Activated CD8-positive, alpha-beta T cell treated with anti-CD3 and anti-CD28 coated beads for 36 hours (primary cell): ENCODE measurements around the gene PCDHGC5. TPM values are rescaled to one million over a fixed set of nuclear protein-coding genes. Genes with fewer than 3 reads are reported as not detected.

Experiments
- ATAC-seq: fragments of 200-7000 bp; cut with Tn5 transposase; one replicate; pipeline ENCODE4 v1.10.0; 2021; ENCODE audit warnings: mild to moderate bottlenecking, moderate library complexity
- CTCF ChIA-PET: fragments of 350-600 bp; sonication (Branson Sonifier 250); formaldehyde crosslinking; loops from one replicate; lab custom pipeline; 2021; ENCODE audit warnings: antibody characterized with exemption; lab: Charles Lee
- POLR2A ChIA-PET: fragments of 350-600 bp; sonication (Branson Sonifier 250); formaldehyde crosslinking; loops from one replicate; lab custom pipeline; 2021; ENCODE audit warnings: antibody characterized with exemption; lab: Charles Lee
- DNase-seq: peaks from one replicate; pipeline ENCODE4 v3.0.0-alpha.2; 2020
- H3K27ac Mint-ChIP-seq: one replicate; pipeline ENCODE4 v1.8.0; 2021; ENCODE audit warnings: mild to moderate bottlenecking, mixed read lengths
- H3K27me3 Mint-ChIP-seq: one replicate; pipeline ENCODE4 v1.8.0; 2021; ENCODE audit warnings: mixed read lengths
- H3K36me3 Mint-ChIP-seq: one replicate; pipeline ENCODE4 v1.8.0; 2021; ENCODE audit warnings: low read depth, mixed read lengths
- H3K4me1 Mint-ChIP-seq: one replicate; pipeline ENCODE4 v1.8.0; 2021; ENCODE audit warnings: low read depth, mixed read lengths
- H3K4me3 Mint-ChIP-seq: one replicate; pipeline ENCODE4 v1.8.0; 2021; ENCODE audit warnings: mild to moderate bottlenecking, moderate library complexity, mixed read lengths
- H3K9me3 Mint-ChIP-seq: one replicate; pipeline ENCODE4 v1.8.0; 2021; ENCODE audit warnings: mixed read lengths
- intact Hi-C: fragments of 100-400 bp; cut with micrococcal nuclease; formaldehyde crosslinking; loops from one replicate; pipeline ENCODE4 v1.10.0; 2022
- total RNA-seq, 2 experiments: library from RNA; stranded (reverse); gene quantifications; one replicate each; pipeline ENCODE4 v1.2.3, GENCODE V29; 2021
- TF ChIP-seq, protein P1 (sequence below): fragments of 200-600 bp; IDR thresholded peaks from one replicate; pipeline ENCODE4 v1.8.0; 2022; ENCODE audit warnings: antibody characterized with exemption, mild to moderate bottlenecking

Gene PCDHGC5
- total RNA-seq, 2 experiments from 2014 or later = not detected

DNA sequence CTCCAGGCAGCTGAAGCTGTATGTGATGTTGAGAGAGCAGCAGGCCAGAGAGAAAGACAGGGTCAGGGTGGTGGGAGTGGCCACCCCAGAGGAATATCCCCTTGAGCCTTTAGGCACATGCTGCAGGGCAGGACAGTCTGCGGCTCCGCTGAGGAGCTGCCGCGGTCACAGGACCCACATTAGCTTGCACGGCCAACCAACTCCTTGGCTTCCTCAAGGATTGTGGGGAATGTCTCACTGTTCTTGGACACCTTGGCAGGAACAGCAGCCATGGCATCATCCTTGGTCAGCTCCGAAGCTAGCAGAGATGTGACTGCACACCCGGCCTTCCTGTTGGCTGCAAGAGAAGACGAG, 27.8 kb downstream of the PCDHGC5 start:
- no peak for ATAC-seq
- CTCF ChIA-PET = interaction anchor here (1.5 to 2.2 kb wide), 3 partner anchors 41 to 86 kb away, joined by 7 to 9 read pairs (median 9); partner anchors contain the start of gene PCDHGA12
- POLR2A ChIA-PET = no interaction called here
- Mint-ChIP-seq H3K9me3 (no peaks in the 10 kb centered on the region), H3K4me3 (no peak overlapping the region), H3K27ac (no peak overlapping the region), H3K27me3 (no peaks in the 10 kb centered on the region), H3K36me3 (peaks cover 63% of the 10 kb centered on the region), H3K4me1 (peaks cover 45% of the 10 kb centered on the region)
- no peak for DNase-seq
- intact Hi-C loops = loop anchor here (10.0 kb wide), 1 partner anchor 192 kb away; the partner anchor contains the start of gene TAF7
- TF ChIP-seq, protein P1, sequence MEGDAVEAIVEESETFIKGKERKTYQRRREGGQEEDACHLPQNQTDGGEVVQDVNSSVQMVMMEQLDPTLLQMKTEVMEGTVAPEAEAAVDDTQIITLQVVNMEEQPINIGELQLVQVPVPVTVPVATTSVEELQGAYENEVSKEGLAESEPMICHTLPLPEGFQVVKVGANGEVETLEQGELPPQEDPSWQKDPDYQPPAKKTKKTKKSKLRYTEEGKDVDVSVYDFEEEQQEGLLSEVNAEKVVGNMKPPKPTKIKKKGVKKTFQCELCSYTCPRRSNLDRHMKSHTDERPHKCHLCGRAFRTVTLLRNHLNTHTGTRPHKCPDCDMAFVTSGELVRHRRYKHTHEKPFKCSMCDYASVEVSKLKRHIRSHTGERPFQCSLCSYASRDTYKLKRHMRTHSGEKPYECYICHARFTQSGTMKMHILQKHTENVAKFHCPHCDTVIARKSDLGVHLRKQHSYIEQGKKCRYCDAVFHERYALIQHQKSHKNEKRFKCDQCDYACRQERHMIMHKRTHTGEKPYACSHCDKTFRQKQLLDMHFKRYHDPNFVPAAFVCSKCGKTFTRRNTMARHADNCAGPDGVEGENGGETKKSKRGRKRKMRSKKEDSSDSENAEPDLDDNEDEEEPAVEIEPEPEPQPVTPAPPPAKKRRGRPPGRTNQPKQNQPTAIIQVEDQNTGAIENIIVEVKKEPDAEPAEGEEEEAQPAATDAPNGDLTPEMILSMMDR = no peak

DNA sequence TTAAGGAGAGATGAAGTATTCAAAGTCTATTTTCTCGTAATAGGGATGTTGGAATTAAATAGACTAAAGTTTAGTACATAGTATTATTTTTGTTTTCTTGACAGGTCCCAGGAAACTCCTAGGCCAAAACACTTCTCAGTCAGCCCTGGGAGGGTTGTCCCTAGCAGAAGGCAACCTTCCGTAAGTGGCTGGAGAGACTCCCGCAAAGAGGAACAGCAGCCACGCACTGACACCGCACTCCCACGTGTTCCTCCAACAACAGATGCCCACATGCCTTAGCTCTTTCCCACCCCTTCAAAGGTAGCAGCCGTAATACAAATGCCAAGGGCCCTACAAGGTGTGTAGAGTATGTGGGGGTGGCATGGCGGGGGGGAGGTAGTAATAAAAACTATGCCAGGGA, 28.4 kb downstream of the PCDHGC5 start:
- no peak overlapping the region for H3K4me3 Mint-ChIP-seq
- ATAC-seq (no peak), DNase-seq (no peak)
- TF ChIP-seq, protein P1 = no peak
- H3K27ac Mint-ChIP-seq = no peak overlapping the region
- H3K27me3 Mint-ChIP-seq = no peaks in the 10 kb centered on the region
- H3K4me1 Mint-ChIP-seq = peaks cover 51% of the 10 kb centered on the region
- no peaks in the 10 kb centered on the region for H3K9me3 Mint-ChIP-seq
- intact Hi-C loops = loop anchor here (10.0 kb wide), 1 partner anchor 193 kb away; the partner anchor contains the start of gene TAF7
- H3K36me3 Mint-ChIP-seq = peaks cover 68% of the 10 kb centered on the region
- ChIA-PET CTCF (interaction anchor here (1.5 to 2.2 kb wide), 2 partner anchors 40 to 47 kb away, joined by 7 to 9 read pairs; no protein-coding TSS in a partner anchor), POLR2A (no interaction called here)

DNA sequence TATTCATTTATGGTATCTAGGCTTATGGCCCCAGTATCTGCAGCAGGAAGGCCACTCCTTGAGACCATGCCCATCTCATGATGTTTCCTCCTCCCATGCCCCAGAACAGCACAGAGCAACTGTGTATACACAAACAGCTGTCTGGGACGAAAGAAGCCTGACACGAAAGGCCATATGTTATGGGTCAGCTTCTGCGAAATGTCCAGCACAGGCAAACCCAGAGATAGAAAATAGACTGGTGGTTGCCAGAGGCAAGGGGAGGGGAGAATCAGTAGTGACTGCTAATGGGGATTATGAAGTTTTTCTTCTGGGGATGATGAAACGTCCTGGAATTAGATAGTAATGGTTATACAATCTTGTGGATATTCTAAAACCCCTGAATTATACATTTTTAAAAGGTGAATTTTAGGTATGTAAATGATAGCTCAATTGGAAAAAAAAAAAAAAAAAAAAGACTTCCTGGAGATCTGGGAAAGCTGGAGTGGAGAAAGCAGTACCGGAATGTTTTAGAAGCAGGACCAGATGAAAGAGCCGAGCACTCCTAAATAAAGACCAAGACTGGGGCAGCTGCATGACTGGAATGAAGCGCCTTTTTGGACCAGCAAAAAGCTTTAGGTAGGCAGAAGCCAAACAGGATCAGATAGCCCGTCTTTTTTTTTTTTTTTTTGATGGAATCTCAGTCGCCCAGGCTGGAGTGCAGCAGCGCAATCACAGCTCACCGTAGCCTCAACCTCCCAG, 29.2 kb downstream of the PCDHGC5 start:
- ChIA-PET POLR2A (no interaction called here), CTCF (interaction anchor here (1.0 to 2.2 kb wide), 3 partner anchors 40 to 88 kb away, joined by 5 to 9 read pairs (median 7); partner anchors contain the start of gene PCDHGA12)
- ATAC-seq = no peak
- no peaks in the 10 kb centered on the region for H3K9me3 Mint-ChIP-seq
- TF ChIP-seq, protein P1 = no peak
- H3K27ac Mint-ChIP-seq = no peak overlapping the region
- peaks cover 51% of the 10 kb centered on the region for H3K4me1 Mint-ChIP-seq
- DNase-seq = no peak
- H3K4me3 Mint-ChIP-seq = no peak overlapping the region
- intact Hi-C loops = loop anchor here (10.0 kb wide), 1 partner anchor 193 kb away; the partner anchor contains the start of gene TAF7
- no peaks in the 10 kb centered on the region for H3K27me3 Mint-ChIP-seq
- H3K36me3 Mint-ChIP-seq = peaks cover 69% of the 10 kb centered on the region

DNA sequence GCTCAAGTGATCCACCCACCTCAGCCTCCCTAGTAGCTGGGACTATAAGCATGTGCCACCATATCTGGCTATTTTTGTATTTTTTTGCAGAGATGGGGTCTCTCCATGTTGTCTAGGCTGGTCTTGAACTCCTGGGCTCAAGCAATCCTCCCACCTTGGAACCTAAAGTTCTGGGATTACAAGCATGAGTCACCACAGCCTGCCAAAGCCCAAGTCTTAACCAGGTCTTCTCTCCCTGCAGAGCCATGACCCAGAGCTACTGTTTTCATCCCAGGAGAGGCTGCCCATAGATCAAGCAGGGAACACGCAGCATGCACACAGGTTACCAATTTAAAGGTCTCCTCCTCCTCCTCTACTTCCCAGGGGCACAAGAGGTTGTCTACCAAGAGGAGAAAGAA, 29.7 kb downstream of the PCDHGC5 start:
- no peak for ATAC-seq
- Mint-ChIP-seq H3K27ac (no peak overlapping the region), H3K36me3 (peaks cover 70% of the 10 kb centered on the region), H3K9me3 (no peaks in the 10 kb centered on the region), H3K4me1 (peaks cover 52% of the 10 kb centered on the region), H3K27me3 (no peaks in the 10 kb centered on the region), H3K4me3 (no peak overlapping the region)
- intact Hi-C loops = loop anchor here (10.0 kb wide), 1 partner anchor 194 kb away; the partner anchor contains the start of gene TAF7
- no peak for DNase-seq
- TF ChIP-seq, protein P1 = no peak
- POLR2A ChIA-PET = interaction anchor here (1.4 kb wide), 1 partner anchor 45 kb away, joined by 3 read pairs; no protein-coding TSS in a partner anchor
- CTCF ChIA-PET = interaction anchor here (1.0 to 2.2 kb wide), 2 partner anchors 46 to 89 kb away, joined by 5 to 9 read pairs; partner anchors contain the start of gene PCDHGA12
